Testis (tissue), 2 donors: ENCODE results near the gene NLRP12.
"Not testable (repeated sequence)": the region's sequence is repeated elsewhere in the genome, so short reads cannot be mapped to it uniquely, and the experiment has no call there.

Source experiments
- CTCF ChIP-seq, 3 experiments: fragments of 450-650 bp in 2 of 3; fragments of 200-600 bp in 1 of 3; sonication (generic) in 1 of 3; IDR thresholded peaks; one replicate each; pipeline ENCODE4 v1.5.1; 2016 to 2019; ENCODE audit warnings: antibody characterized with exemption in 3 of 3, mild to moderate bottlenecking in 2 of 3, moderate library complexity in 1 of 3
- POLR2A ChIP-seq: fragments of 450-650 bp; IDR thresholded peaks from one replicate; pipeline ENCODE4 v1.6.1; 2017; ENCODE audit warnings: antibody characterized with exemption, mild to moderate bottlenecking, moderate library complexity

- not testable (repeated sequence) for TF ChIP-seq CTCF (IDR thresholded peaks at IDR 0.05); POLR2A
Observed at GRCh38 chr19:53774491-53774890, 49.6 kb downstream of the NLRP12 start.
